ENCODE data around the gene DTYMK. TPM values are rescaled to one million over a fixed set of nuclear protein-coding genes. Genes with fewer than 3 reads are reported as not detected.

The DTYMK gene
- total and polyA plus RNA-seq, 2 donors (not counting 1 experiment from before 2014, with no cell fraction given) = 19.5 to 26.3 TPM

- H3K27ac Mint-ChIP-seq = no peak overlapping the region
- H3K4me2 ChIP-seq (replicated peaks; ENCODE audit: low read depth, low read length, poor library complexity, severe bottlenecking) = no peak overlapping the region
- H3K9me3 Mint-ChIP-seq (ENCODE audit: insufficient read depth) = no peaks in the 10 kb centered on the region
- H3K27me3 Mint-ChIP-seq = no peaks in the 10 kb centered on the region
- H3K4me1 ChIP-seq (ENCODE audit: control insufficient read depth in 2 of 2, insufficient read depth in 2 of 2, low read length in 2 of 2) = no peaks in the 10 kb centered on the region
- no peaks in the 10 kb centered on the region for H4K20me1 ChIP-seq (ENCODE audit: control insufficient read depth, insufficient read depth, low read length, poor library complexity, severe bottlenecking)
- TF ChIP-seq EZH2 (IDR thresholded peaks at IDR 0.05; ENCODE audit: borderline replicate concordance, insufficient read depth, low read depth, low read length, poor library complexity, severe bottlenecking) = no peak
- TF ChIP-seq, protein P1, sequence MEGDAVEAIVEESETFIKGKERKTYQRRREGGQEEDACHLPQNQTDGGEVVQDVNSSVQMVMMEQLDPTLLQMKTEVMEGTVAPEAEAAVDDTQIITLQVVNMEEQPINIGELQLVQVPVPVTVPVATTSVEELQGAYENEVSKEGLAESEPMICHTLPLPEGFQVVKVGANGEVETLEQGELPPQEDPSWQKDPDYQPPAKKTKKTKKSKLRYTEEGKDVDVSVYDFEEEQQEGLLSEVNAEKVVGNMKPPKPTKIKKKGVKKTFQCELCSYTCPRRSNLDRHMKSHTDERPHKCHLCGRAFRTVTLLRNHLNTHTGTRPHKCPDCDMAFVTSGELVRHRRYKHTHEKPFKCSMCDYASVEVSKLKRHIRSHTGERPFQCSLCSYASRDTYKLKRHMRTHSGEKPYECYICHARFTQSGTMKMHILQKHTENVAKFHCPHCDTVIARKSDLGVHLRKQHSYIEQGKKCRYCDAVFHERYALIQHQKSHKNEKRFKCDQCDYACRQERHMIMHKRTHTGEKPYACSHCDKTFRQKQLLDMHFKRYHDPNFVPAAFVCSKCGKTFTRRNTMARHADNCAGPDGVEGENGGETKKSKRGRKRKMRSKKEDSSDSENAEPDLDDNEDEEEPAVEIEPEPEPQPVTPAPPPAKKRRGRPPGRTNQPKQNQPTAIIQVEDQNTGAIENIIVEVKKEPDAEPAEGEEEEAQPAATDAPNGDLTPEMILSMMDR (IDR thresholded peaks at IDR 0.05) = no peak
- no peaks in the 10 kb centered on the region for H3K27me3 ChIP-seq (replicated peaks in 1 of 4; ENCODE audit: control extremely low read depth in 1 of 4, control insufficient read depth in 3 of 4, insufficient read depth in 4 of 4, low read length in 3 of 4)
- no peak overlapping the region for H3K27ac ChIP-seq (ENCODE audit: low read length in 2 of 2)
- intact Hi-C loops (cut with micrococcal nuclease) = no loop called here
- 97% methylated on average over 31 of the region's 31 CpGs for WGBS (ENCODE audit: insufficient coverage)
- H3K9ac ChIP-seq (ENCODE audit: low read length) = no peak overlapping the region
- H2AFZ ChIP-seq (ENCODE audit: insufficient read depth, low read depth, low read length, poor library complexity, severe bottlenecking) = no peak overlapping the region
- H3K4me1 Mint-ChIP-seq = no peaks in the 10 kb centered on the region
- H3K79me2 ChIP-seq (ENCODE audit: control insufficient read depth, insufficient read depth, low read length) = no peaks in the 10 kb centered on the region
- DNase-seq = no peak
- H3K9me3 ChIP-seq (ENCODE audit: control extremely low read depth in 1 of 3, control insufficient read depth in 2 of 3, insufficient read depth in 1 of 3, low read length in 2 of 3) = no peaks in the 10 kb centered on the region
- H3K4me3 Mint-ChIP-seq = no peak overlapping the region
- H3K36me3 ChIP-seq (replicated peaks in 1 of 2; ENCODE audit: control extremely low read depth in 1 of 2, control insufficient read depth in 1 of 2, extremely low read depth in 1 of 2, insufficient read depth in 2 of 2, low read length in 1 of 2) = peaks cover 0 to 37% of the 10 kb centered on the region in 2 experiments
- POLR2A ChIA-PET = no interaction called here
- ATAC-seq (ENCODE audit: low read depth) = no peak
- CTCF ChIA-PET = interaction anchor here (1.1 kb wide), 1 partner anchor 207 kb away, joined by 3 read pairs; no protein-coding TSS in a partner anchor
- no peak overlapping the region for H3K4me3 ChIP-seq (ENCODE audit: control extremely low read depth in 1 of 5, extremely low read depth in 1 of 5, insufficient read depth in 1 of 5, low read depth in 2 of 5, low read length in 4 of 5)
Observed at GRCh38 chr2:241671457-241672240, 15.0 kb downstream of the DTYMK start.
